GM06990 (cell line): ENCODE measurements around the gene EVC2.

Experiments used
- DNase-seq: peaks from one replicate; pipeline ENCODE4 v3.0.0-alpha.2; 2011; ENCODE audit not compliant: insufficient read length; ENCODE audit errors: extremely low read depth
- H3K27me3 ChIP-seq: replicated peaks from 2 replicates; pipeline ENCODE4 v1.6.0; 2011; ENCODE audit warnings: low read length; ENCODE audit not compliant: control insufficient read depth, insufficient read depth
- H3K36me3 ChIP-seq: 2 replicates; pipeline ENCODE4 v1.5.1; 2011; ENCODE audit warnings: low read length; ENCODE audit not compliant: control insufficient read depth, insufficient read depth
- H3K4me3 ChIP-seq: replicated peaks from 2 replicates; pipeline ENCODE4 v1.5.1; 2011; ENCODE audit warnings: low read depth, mild to moderate bottlenecking, control low read depth, low read length
- CTCF ChIP-seq: IDR thresholded peaks from 2 replicates; pipeline ENCODE4 v1.5.1; 2011; ENCODE audit warnings: low read length, control low read depth, mild to moderate bottlenecking, inconsistent platforms; ENCODE audit not compliant: insufficient read depth, poor library complexity, severe bottlenecking

Gene EVC2

GRCh38 chr4:5713861-5714260, 5.5 kb upstream of the EVC2 start:
- TF ChIP-seq CTCF, result no peak
- Histone ChIP-seq H3K36me3 (no peaks in the 10 kb centered on the region; the same call in 1 of the 2 replicates), H3K4me3 (no peak overlapping the region), H3K27me3 (no peaks in the 10 kb centered on the region)
- no peak for DNase-seq

GRCh38 chr4:5712931-5713330, 4.6 kb upstream of the EVC2 start:
- H3K4me3 ChIP-seq, result peak overlapping the region; percentile 66
- H3K27me3 ChIP-seq, result no peaks in the 10 kb centered on the region
- no peaks in the 10 kb centered on the region; the same call in 1 of the 2 replicates for H3K36me3 ChIP-seq
- no peak for DNase-seq
- TF ChIP-seq CTCF, result no peak

GRCh38 chr4:5712517-5712916, 4.2 kb upstream of the EVC2 start:
- Histone ChIP-seq H3K36me3 (no peaks in the 10 kb centered on the region), H3K27me3 (no peaks in the 10 kb centered on the region)
- DNase-seq, result peak; percentile 69

GRCh38 chr4:5711479-5712184, 3.3 kb upstream of the EVC2 start:
- TF ChIP-seq CTCF, result no peak

More at GRCh38 chr4:5712517-5712916, 4.2 kb upstream of the EVC2 start:
- peak overlapping the region; percentile 66 for H3K4me3 ChIP-seq
- no peak for TF ChIP-seq CTCF

GRCh38 chr4:5710961-5711478, 2.7 kb upstream of the EVC2 start, which contains the start of gene EVC:
Gene EVC (plus strand): TSS chr4:5711201. CDS start chr4:5711381, 180 bp downstream.
- DNase-seq, result peak; percentile 78

More at GRCh38 chr4:5711479-5712184, 3.3 kb upstream of the EVC2 start:
- Histone ChIP-seq H3K27me3 (no peaks in the 10 kb centered on the region), H3K4me3 (peak overlapping the region; percentile 66), H3K36me3 (no peaks in the 10 kb centered on the region)
- peak; percentile 66 for DNase-seq

More at GRCh38 chr4:5710961-5711478, 2.7 kb upstream of the EVC2 start, which contains the start of gene EVC:
- no peaks in the 10 kb centered on the region for H3K27me3 ChIP-seq
- H3K36me3 ChIP-seq, result no peaks in the 10 kb centered on the region
- TF ChIP-seq CTCF, result no peak
- H3K4me3 ChIP-seq, result peak within 1 kb of the TSS; percentile 66
